NCI-H2227 (cell line): ENCODE results near the gene MS4A15.
"Not testable (repeated sequence)": the region's sequence is repeated elsewhere in the genome, so short reads cannot be mapped to it uniquely, and the experiment has no call there.

Experiments
- DNase-seq: peaks from one replicate; lab custom pipeline; 2025; ENCODE audit not compliant: unreplicated experiment; lab: John Stamatoyannopoulos, UW

The MS4A15 gene

DNA sequence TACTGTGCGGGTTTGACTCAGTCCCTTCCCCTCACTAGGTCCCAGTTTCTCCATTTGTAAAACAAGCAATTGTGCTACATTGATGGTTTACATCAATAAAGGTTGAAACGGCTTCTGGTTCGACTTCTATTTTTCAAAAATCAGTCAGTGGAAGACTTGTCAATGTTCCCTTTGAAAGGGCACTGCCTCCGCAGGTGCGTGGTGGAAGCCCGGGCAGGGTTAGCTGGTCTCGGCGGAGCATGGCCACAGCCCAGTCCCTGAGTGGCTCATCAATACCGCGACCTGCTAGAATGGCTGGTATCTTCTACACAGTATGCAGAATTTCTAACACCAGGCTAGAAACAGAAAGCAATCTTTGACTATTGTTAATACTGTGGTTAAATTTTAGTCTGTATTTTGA lies 44.5 kb downstream of the MS4A15 start:
- DNase-seq = no peak

DNA sequence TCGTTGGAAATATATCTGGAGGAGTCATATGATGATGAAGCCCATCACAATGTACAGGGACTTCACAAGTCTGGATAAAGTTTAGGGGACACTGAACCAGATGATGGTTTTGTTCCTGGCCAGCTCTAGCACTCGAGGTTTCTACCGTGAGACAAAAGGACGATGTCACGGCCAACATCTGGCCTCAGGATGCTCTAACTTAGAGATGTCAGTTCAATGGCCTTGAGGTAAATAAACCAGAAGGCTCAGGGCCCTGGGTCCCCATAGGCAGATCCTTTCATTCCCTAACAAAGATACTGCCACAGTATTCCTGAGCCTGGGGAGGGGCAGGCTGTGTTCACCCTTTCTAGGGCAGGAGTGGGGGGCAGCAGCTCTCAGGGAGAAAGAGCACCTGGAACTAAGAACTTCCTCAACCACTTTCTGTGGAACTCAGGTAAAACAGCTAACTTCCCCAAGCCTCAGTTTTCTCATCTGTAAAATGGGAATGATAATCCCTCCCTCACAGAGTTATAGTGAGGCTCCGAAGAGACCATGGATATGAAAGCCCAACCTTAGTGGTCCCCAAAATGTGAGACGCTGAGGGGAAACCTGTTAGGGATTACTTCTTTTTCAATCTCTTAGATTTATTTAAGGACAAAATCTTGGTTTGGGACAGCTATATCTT lies 46.7 kb downstream of the MS4A15 start:
- no peak for DNase-seq

DNA sequence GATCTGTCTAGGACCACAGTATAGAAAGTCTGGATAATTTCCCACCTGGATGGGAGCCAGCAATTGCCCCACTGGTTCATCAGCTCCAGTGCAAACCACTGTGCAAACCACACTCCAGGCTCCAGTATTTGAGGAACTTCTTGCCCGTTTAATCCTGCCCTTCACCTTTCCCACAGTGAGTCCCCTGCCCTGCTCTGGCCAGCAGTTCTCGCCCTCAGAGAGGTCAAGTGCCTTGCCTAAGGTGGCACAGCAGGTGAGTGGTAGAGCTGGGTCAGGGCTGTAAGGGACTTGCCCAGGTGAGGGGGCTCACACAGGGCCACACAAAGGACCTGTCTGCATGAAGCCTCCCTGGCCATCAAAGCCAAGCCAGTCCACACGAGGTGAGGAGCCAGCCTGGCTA lies 52.6 kb downstream of the MS4A15 start:
- no peak for DNase-seq

DNA sequence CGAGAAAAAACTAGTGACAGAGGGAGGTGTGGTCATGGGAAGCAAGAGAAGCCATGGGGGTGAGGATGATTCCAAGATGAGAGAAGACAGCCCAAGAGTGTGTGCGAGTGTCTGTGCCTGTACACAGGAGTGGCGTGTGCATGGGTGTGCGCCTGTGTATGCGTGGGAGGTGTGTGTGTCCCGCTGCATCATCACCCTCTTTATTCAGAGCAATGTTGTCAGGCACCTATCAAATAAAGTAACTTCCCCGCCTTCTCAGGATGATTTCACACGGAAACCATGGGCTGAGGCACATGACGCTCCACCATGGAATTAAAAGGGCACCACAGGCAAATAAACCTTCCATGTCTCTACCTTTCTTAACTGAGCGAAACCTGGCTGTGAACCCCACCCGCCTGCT lies 53.0 kb downstream of the MS4A15 start:
- DNase-seq = no peak

DNA sequence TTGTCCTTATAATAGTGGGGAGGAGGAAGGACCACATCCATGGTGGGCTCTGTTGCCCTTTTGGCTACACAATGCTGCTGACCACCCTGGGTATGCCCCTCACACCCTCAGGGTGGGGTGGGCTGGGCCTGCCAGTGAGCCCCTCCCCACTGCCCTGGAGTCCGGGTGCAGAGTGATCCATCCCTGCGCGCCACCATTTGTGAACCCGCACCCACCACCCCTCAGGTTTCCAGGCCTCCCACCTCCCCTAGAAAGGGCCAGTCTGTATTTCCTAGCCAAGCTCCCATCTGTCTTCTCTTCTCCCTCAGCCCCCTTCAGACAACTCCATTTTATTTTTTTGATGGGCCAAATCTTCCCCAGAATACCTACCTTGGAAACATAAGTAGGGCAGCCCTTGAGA lies 53.5 kb downstream of the MS4A15 start:
- DNase-seq = no peak

DNA sequence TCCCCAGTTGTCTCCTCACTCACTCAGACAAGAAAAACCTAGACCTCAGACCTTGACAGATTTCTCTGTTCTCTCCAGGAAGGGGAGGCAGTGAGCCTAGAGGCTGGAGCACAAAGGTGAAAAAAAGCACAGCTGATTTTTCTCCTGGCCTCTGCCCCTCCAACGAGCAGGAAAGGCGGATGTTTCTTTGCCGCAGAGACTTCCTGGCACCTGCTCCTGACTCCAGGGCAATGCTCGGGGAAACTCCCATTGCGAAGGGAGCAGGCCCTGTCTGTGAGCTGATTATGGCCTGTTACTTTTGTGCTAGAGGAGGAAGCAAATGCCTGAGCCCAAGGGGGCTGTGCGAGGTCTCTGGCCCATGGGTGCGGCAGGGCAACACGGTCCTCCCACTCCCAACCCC lies 53.9 kb downstream of the MS4A15 start:
- DNase-seq = no peak

DNA sequence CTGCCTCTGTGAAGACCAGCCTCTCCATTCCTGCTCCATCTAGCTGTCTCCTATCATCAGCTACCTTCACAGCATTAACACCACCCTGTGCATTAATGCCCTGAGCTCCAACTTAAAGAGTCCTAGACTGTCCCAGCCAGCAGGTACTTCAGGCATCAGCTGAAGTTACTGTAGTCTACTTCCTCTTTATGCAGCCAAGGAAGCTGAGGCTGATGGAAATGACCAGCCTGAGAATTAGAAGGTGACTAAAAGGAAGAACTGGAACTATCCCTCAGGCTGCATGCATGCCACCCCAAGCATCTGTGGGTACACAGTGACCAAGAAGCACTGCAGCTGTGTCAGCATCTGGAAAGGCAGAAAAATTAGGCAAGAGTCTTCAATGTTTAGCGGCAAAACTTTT lies 56.7 kb downstream of the MS4A15 start:
- no peak for DNase-seq

DNA sequence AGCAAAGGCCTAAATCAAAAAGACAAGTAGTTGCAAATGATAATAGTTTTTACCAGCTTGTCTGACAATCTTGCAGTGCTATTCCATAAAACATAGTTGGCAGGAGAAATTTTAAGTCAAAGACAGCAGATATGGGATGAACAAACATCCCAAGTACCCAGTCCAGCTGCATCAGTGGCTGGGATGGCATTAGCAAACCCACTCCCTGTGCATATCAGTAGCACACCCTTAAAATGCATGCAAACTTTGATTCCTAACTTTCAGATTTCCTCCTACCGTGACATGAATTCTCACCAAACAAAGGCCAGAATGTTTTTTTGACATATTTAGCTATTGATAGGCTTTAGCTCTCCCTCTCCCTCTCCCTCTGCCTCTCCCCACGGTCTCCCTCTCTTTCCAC lies 57.4 kb downstream of the MS4A15 start:
- no peak for DNase-seq

DNA sequence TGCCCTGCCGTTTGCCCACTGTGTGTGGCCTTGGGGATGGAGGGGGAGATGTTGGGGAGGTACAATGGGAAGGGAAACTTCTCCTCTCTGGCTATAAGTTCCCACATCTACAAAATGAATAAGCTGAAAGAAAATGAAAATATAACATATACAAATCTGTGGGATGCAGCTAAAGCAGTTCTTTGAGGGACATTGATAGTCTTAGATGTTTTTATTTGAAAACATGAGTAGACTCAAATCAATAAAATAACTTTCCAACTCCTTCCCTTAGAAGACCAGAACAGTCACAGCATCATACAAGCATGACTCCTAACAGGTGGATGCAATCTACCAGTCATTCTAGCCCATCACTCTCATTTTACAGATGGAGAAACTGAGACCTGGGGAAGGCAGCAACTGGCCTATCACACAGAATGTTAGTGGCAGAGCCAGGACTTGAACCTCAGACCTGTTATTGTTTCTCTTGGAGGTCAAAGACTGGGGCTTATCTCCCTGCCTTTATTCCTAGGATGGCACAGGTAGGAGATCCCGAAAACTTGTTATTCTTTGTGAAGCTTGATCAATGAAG lies 60.0 kb downstream of the MS4A15 start:
- DNase-seq = no peak

DNA sequence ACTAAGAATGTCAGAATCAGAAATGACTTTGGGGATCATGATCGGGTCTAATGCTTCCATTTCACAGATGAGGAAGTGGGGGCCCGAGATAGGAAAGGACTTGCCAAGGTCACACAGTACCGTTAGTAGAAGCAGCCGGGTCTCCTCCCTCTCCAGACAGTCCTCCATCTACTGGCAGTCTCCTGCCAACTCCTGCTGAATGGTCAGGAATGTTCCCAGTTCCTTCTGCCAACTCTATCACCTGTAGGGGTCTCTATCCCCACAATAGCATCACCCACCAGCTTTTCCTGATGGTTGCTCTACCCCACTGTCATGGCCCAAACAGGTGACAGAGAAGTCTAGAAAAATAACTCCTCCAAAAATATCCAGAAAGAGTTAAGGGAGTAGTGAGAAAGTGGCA lies 61.4 kb downstream of the MS4A15 start:
- no peak for DNase-seq

DNA sequence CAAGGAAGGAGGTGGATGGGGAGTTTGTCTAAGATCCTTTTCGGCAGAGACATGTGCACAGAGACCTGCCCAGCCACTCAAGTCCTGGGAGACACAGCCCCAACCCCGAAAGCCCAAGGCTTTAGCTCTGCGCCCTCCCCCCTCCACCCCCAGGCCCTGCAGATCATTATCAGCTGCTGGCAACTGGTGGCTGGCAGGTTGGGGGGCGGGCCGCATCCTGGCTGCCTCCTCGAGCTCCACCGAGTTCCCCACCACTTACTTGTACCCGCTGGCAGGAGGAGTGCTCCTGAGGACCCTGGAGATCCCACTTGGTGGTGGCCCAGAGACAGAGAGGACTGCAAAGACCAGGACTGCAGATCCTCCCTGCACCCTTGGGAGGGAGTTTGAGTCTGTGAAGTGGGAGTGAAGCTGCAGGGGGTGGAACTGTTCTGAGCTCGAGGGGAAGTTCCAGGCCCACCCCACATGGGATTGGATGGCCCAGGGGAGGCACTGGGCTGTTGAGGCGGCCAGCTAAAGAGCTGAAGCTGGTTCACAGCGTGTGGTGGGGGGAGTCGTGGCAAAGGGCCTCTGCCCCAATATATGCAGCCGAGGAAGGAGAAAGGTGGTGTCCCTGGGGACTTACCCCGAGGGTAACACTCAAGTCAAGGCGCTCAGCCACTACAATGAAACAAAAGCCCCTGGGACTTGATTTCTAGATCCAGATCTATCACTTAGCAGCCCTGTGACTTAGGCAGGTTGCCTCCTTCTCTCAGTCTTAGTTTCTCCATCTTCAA lies 65.3 kb downstream of the MS4A15 start:
- no peak for DNase-seq

DNA sequence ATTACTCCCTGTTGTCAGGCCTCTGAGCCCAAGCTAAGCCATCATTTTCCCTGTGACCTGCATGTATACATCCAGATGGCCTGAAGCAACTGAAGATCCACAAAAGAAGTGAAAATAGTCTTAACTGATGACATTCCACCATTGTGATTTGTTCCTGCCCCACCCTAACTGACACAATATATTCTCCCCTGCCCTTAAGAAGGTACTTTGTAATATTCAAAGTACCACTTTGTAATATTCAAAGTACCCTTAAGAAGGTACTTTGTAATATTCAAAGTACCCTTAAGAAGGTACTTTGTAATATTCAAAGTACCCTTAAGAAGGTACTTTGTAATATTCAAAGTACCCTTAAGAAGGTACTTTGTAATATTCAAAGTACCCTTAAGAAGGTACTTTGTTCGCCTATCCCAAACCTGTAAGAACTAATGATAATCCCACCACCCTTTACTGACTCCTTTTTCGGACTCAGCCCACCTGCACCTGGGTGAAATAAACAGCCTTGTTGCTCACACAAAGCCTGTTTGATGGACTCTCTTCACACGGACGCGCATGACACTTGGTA lies 67.2 kb downstream of the MS4A15 start:
- DNase-seq = not testable (repeated sequence)

DNA sequence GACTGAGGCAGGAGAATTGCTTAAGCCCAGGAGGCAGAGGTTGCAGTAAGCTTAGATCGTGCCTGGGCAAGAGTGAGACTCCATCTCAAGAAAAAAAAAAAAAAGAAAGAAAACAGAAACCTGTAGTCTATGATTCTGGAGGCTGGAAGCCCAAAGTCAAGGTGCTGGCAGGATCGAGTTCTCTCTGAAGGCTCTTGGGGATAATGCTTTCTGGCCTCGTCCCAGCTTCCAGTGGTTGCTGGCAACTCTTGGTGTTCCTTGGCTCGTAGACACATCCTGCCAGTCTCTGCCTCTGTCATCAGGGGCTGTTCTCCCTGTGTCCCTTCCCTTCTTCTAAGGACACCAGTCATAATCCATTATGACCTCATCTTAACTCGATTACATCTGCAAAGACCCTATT lies 68.5 kb downstream of the MS4A15 start:
- no peak for DNase-seq

DNA sequence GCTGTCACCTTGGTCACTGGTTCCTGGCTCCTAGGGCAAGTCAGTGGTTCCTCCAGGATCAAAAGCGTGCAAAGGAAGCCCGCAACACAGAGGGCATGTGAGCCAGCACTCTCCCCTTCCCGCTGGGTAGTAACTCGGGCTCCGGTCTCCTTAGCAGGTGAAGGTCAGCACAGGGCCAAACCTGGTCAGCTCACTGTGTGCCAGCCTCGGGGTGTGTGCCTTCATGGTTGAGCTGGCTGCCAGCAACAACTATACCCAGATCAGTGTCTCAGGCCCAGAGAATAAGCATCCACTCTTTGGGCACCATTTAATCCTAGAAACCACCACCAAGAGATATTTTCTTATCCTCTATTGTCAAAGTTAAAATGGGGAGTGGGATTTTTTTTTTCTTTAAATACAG lies 69.1 kb downstream of the MS4A15 start:
- DNase-seq = no peak
